SH-SY5Y (cell line): ENCODE data around the gene DNM3.

Experiments used
- GATA2 ChIP-seq: IDR thresholded peaks from 2 replicates; pipeline ENCODE4 v1.6.1; 2011; ENCODE audit warnings: mild to moderate bottlenecking, low read depth, low read length
- GATA3 ChIP-seq: IDR thresholded peaks from 2 replicates; pipeline ENCODE4 v1.6.1; 2011; ENCODE audit warnings: low read depth, mild to moderate bottlenecking, low read length, moderate library complexity

GRCh38 chr1:172335377-172335776 lies 494.1 kb downstream of the DNM3 start:
- TF ChIP-seq GATA3: no peak
- no peak for TF ChIP-seq GATA2
